H1 (cell line): Measurements from ENCODE around the gene ABCC2. TPM values are rescaled to one million over a fixed set of nuclear protein-coding genes. Genes with fewer than 3 reads are reported as not detected.

Experiments used
- CTCF ChIA-PET: fragments of 300-600 bp; sonication (Branson Sonifier 250); formaldehyde crosslinking; loops from one replicate; lab custom pipeline; 2021; ENCODE audit not compliant: partially characterized antibody; lab: Charles Lee
- POLR2A ChIA-PET: fragments of 300-600 bp; sonication (Branson Sonifier 250); formaldehyde crosslinking; loops from one replicate; lab custom pipeline; 2021; ENCODE audit warnings: inconsistent platforms; ENCODE audit not compliant: partially characterized antibody; lab: Charles Lee
- DNase-seq, 2 experiments: peaks; one replicate each; pipeline versions ENCODE4 v3.0.0 to v3.0.0-alpha.2; 2010 to 2022; ENCODE audit warnings: low spot score in 2 of 2, low read depth in 1 of 2, mixed read lengths in 1 of 2
- FAIRE-seq: peaks from 2 replicates; lab custom pipeline; 2011; peaks lifted over from hg19 to GRCh38; lab: Jason Lieb, UNC
- H2AFZ ChIP-seq: 2 replicates; pipeline ENCODE4 v1.8.1; 2012; ENCODE audit warnings: low read length, inconsistent platforms
- H2AK5ac ChIP-seq: 2 replicates; pipeline ENCODE4 v1.6.1; 2013; ENCODE audit warnings: low read depth, low read length
- H2BK120ac ChIP-seq: replicated peaks from 2 replicates; pipeline ENCODE3; 2013; ENCODE audit warnings: low read depth, low read length, inconsistent platforms
- H2BK12ac ChIP-seq: 2 replicates; pipeline ENCODE4 v1.6.1; 2013; ENCODE audit warnings: low read depth, low read length
- H2BK15ac ChIP-seq: 2 replicates; pipeline ENCODE4 v1.6.1; 2013; ENCODE audit warnings: low read length
- H2BK20ac ChIP-seq: 2 replicates; pipeline ENCODE4 v1.6.1; 2013; ENCODE audit warnings: low read length
- H2BK5ac ChIP-seq: 2 replicates; pipeline ENCODE4 v1.6.1; 2013; ENCODE audit warnings: low read depth, low read length
- H3K14ac ChIP-seq: 2 replicates; pipeline ENCODE4 v1.6.1; 2013; ENCODE audit warnings: inconsistent platforms; ENCODE audit not compliant: insufficient read length
- H3K18ac ChIP-seq: 2 replicates; pipeline ENCODE4 v1.6.1; 2013; ENCODE audit warnings: low read length; ENCODE audit errors: extremely low read depth
- H3K23ac ChIP-seq: 2 replicates; pipeline ENCODE4 v1.6.1; 2013; ENCODE audit warnings: inconsistent platforms; ENCODE audit not compliant: insufficient read length
- H3K23me2 ChIP-seq: 2 replicates; pipeline ENCODE4 v1.6.1; 2013; ENCODE audit warnings: low read depth, low read length
- H3K27ac ChIP-seq: 2 replicates; pipeline ENCODE4 v1.6.1; 2011; ENCODE audit warnings: low read depth, low read length, inconsistent platforms
- H3K27me3 ChIP-seq, 4 experiments: replicated peaks in 1 of 4; 1 replicate in 1 of 4; 2 replicates in 3 of 4; pipeline versions ENCODE4 v1.6.1 to v1.8.1; 2011 to 2013; ENCODE audit warnings: low read length in 3 of 4, mild to moderate bottlenecking in 3 of 4, inconsistent platforms in 2 of 4, mixed read lengths in 2 of 4, moderate library complexity in 1 of 4; ENCODE audit not compliant: control insufficient read depth in 3 of 4, insufficient read depth in 3 of 4; ENCODE audit errors: extremely low read depth in 1 of 4
- H3K36me3 ChIP-seq, 4 experiments: 2 replicates each; pipeline versions ENCODE4 v1.6.1 to v1.8.1; 2011 to 2013; ENCODE audit warnings: mild to moderate bottlenecking in 4 of 4, low read length in 3 of 4, moderate library complexity in 2 of 4, control low read depth in 1 of 4, inconsistent platforms in 1 of 4; ENCODE audit not compliant: insufficient read depth in 4 of 4, control insufficient read depth in 2 of 4
- H3K4ac ChIP-seq: replicated peaks from 2 replicates; pipeline ENCODE3; 2013; ENCODE audit warnings: low read length, low read depth, mixed read lengths, inconsistent platforms; ENCODE audit not compliant: insufficient read length
- H3K4me1 ChIP-seq, 4 experiments: replicated peaks in 1 of 4; 1 replicate in 1 of 4; 2 replicates in 3 of 4; pipeline versions ENCODE4 v1.6.1 to v1.8.1; 2011 to 2013; ENCODE audit warnings: low read length in 3 of 4, inconsistent platforms in 2 of 4, mixed read lengths in 1 of 4; ENCODE audit not compliant: insufficient read depth in 4 of 4, control insufficient read depth in 3 of 4
- H3K4me2 ChIP-seq, 2 experiments: 2 replicates each; pipeline versions ENCODE4 v1.6.1 to v1.8.1; 2011 to 2013; ENCODE audit warnings: low read depth in 2 of 2, low read length in 2 of 2, control low read depth in 1 of 2, inconsistent platforms in 1 of 2, mild to moderate bottlenecking in 1 of 2; ENCODE audit not compliant: insufficient read depth in 1 of 2
- H3K4me3 ChIP-seq, 4 experiments: fragments of 200-600, 300-600 bp in 1 of 4; sonication (generic), shearing (Covaris generic), sonication (Bioruptor Twin) in 1 of 4; 2 replicates each; pipeline versions ENCODE4 v1.5.1 to v1.8.1; 2011 to 2016; ENCODE audit warnings: low read length in 4 of 4, low read depth in 3 of 4, control low read depth in 2 of 4, inconsistent platforms in 2 of 4, mild to moderate bottlenecking in 2 of 4, mixed read lengths in 1 of 4, moderate library complexity in 1 of 4; ENCODE audit not compliant: insufficient read depth in 2 of 4; ENCODE audit errors: extremely low read depth in 1 of 4
- H3K56ac ChIP-seq: replicated peaks from 2 replicates; pipeline ENCODE3; 2013; ENCODE audit warnings: low read depth, mild to moderate bottlenecking, mixed read lengths, low read length, inconsistent platforms; ENCODE audit not compliant: insufficient read length
- H3K79me1 ChIP-seq: 2 replicates; pipeline ENCODE4 v1.6.1; 2013; ENCODE audit warnings: low read depth, low read length, control low read depth
- H3K79me2 ChIP-seq, 2 experiments: 2 replicates each; pipeline versions ENCODE4 v1.6.1 to v1.8.1; 2012 to 2013; ENCODE audit warnings: low read length in 2 of 2, mild to moderate bottlenecking in 2 of 2, inconsistent platforms in 1 of 2; ENCODE audit not compliant: insufficient read depth in 2 of 2, control insufficient read depth in 1 of 2
- H3K9ac ChIP-seq, 4 experiments: replicated peaks in 1 of 4; 1 replicate in 1 of 4; 2 replicates in 3 of 4; pipeline versions ENCODE4 v1.6.1 to v1.8.1; 2011 to 2013; ENCODE audit warnings: low read depth in 3 of 4, low read length in 3 of 4, control low read depth in 2 of 4, mild to moderate bottlenecking in 2 of 4, moderate library complexity in 2 of 4, inconsistent platforms in 1 of 4; ENCODE audit errors: extremely low read depth in 1 of 4
- H3K9me3 ChIP-seq, 2 experiments: 2 replicates each; pipeline versions ENCODE4 v1.6.1 to v1.8.1; 2012 to 2013; ENCODE audit warnings: mild to moderate bottlenecking in 2 of 2, moderate library complexity in 2 of 2, control low read depth in 1 of 2, inconsistent platforms in 1 of 2, low read depth in 1 of 2, low read length in 1 of 2, mixed read lengths in 1 of 2; ENCODE audit not compliant: insufficient read depth in 2 of 2
- H4K20me1 ChIP-seq, 2 experiments: replicated peaks in 1 of 2; 2 replicates each; pipeline versions ENCODE3 to v1.8.1; 2011 to 2013; ENCODE audit warnings: inconsistent platforms in 2 of 2, low read length in 2 of 2, mild to moderate bottlenecking in 1 of 2; ENCODE audit not compliant: insufficient read depth in 2 of 2, control insufficient read depth in 1 of 2
- H4K5ac ChIP-seq: 2 replicates; pipeline ENCODE4 v1.6.1; 2013; ENCODE audit warnings: low read length, low read depth, mixed read lengths, inconsistent platforms; ENCODE audit not compliant: insufficient read length
- H4K8ac ChIP-seq: 2 replicates; pipeline ENCODE4 v1.8.0; 2013; ENCODE audit warnings: mild to moderate bottlenecking, moderate library complexity, low read length, inconsistent platforms; ENCODE audit not compliant: insufficient read depth; ENCODE audit errors: extremely low read depth
- H4K91ac ChIP-seq: replicated peaks from 2 replicates; pipeline ENCODE3; 2013; ENCODE audit warnings: low read length, mixed read lengths, inconsistent platforms; ENCODE audit not compliant: insufficient read length
- POU5F1 ChIP-seq: IDR thresholded peaks from 2 replicates; pipeline ENCODE4 v1.6.1; 2011; ENCODE audit warnings: low read depth, mild to moderate bottlenecking, low read length, moderate library complexity
- RBBP5 ChIP-seq: IDR thresholded peaks from 2 replicates; pipeline ENCODE4 v1.7.1; 2012; ENCODE audit warnings: low read depth, mild to moderate bottlenecking, inconsistent platforms, low read length, moderate library complexity, borderline replicate concordance
- RFX5 ChIP-seq: IDR thresholded peaks from 2 replicates; pipeline ENCODE4 v1.6.1; 2011; ENCODE audit warnings: low read depth, low read length, improper control_type of control experiment, borderline replicate concordance
- RNF2 ChIP-seq: fragments of 200-900, 300-1000 bp; sonication (generic); IDR thresholded peaks from 2 replicates; pipeline ENCODE4 v1.7.1; 2016; ENCODE audit warnings: borderline replicate concordance, low read depth, mild to moderate bottlenecking, antibody characterized with exemption, low read length; ENCODE audit not compliant: poor library complexity, severe bottlenecking; ENCODE audit errors: missing control alignments
- SP2 ChIP-seq: IDR thresholded peaks from 2 replicates; pipeline ENCODE4 v1.6.1; 2012; ENCODE audit warnings: mild to moderate bottlenecking, low read length, inconsistent platforms
- SRF ChIP-seq: IDR thresholded peaks from 2 replicates; pipeline ENCODE4 v1.6.1; 2011; ENCODE audit warnings: mild to moderate bottlenecking, low read depth, low read length, moderate library complexity
- WGBS, 2 experiments: shearing (Covaris generic) in 1 of 2; methylation state at CpG; one replicate each; pipeline versions ENCODE4 v1.1.6 to v1.1.7; 2013 to 2015; ENCODE audit warnings: low lambda C conversion rate in 2 of 2, mixed read lengths in 2 of 2, inconsistent platforms in 1 of 2, low coverage in 1 of 2, missing lambda C conversion rate in 1 of 2; ENCODE audit not compliant: insufficient replicate concordance in 2 of 2, insufficient coverage in 1 of 2, insufficient read length in 1 of 2; ENCODE audit errors: extremely low coverage in 1 of 2, missing lambda C conversion rate in 1 of 2; 5-methylcytosine and 5-hydroxymethylcytosine counted together
- polyA plus RNA-seq, 7 experiments: library from polyadenylated mRNA; depleted of rRNA in 3 of 7; stranded (reverse) in 5 of 7; unstranded in 2 of 7; fragments of >200 nt in 5 of 7; fragments of 200-250 nt in 2 of 7; gene quantifications; 1 replicate in 5 of 7; 2 replicates in 1 of 7; 4 replicates in 1 of 7; pipeline versions ENCODE4 v1.2.1 to v1.2.3, GENCODE V29; 2011 to 2013; ENCODE audit warnings: missing spikeins in 2 of 7, mixed read lengths in 2 of 7
- total RNA-seq: library from RNA; stranded (reverse); fragmentation: NEBNext Ultra II Directional; extraction: Animal tissue kit (Norgen Biotek cat#: 25700); gene quantifications from 2 replicates; pipeline ENCODE4 v1.2.1, GENCODE V29; 2021
- TF ChIP-seq, protein P1 (sequence below): IDR thresholded peaks from 2 replicates; pipeline ENCODE4 v1.6.1; 2012; ENCODE audit warnings: inconsistent platforms

The ABCC2 gene
- total and polyA plus RNA-seq, 2 of the 8 experiments (the other 6 are each of a cell fraction or from before 2014, with no cell fraction given) = 0.74 to 1.1 TPM

- Histone ChIP-seq H3K18ac (no peak overlapping the region), H3K9me3 (no peaks in the 10 kb centered on the region), H3K23ac (no peak overlapping the region), H2BK20ac (no peak overlapping the region), H3K79me1 (no peaks in the 10 kb centered on the region), H3K27ac (no peak overlapping the region), H2BK5ac (no peak overlapping the region), H3K36me3 (no peaks in the 10 kb centered on the region), H3K4ac (no peak overlapping the region), H3K4me2 (no peak overlapping the region), H3K56ac (no peak overlapping the region), H3K9ac (no peak overlapping the region), H3K23me2 (no peaks in the 10 kb centered on the region), H2BK15ac (no peak overlapping the region), H2AK5ac (no peak overlapping the region), H3K14ac (no peak overlapping the region), H2BK120ac (no peak overlapping the region), H3K27me3 (no peaks in the 10 kb centered on the region), H4K20me1 (no peaks in the 10 kb centered on the region), H4K8ac (no peak overlapping the region), H4K91ac (no peak overlapping the region), H3K4me1 (no peaks in the 10 kb centered on the region), H3K4me3 (no peak overlapping the region), H4K5ac (no peak overlapping the region), H2AFZ (no peak overlapping the region), H3K79me2 (no peaks in the 10 kb centered on the region), H2BK12ac (no peak overlapping the region)
- ChIA-PET POLR2A (interaction anchor here (1.2 kb wide), 1 partner anchor 9 kb away, joined by 3 read pairs; no protein-coding TSS in a partner anchor), CTCF (interaction anchor here (0.6 to 3.3 kb wide), 7 partner anchors 9 to 58 kb away, joined by 3 to 11 read pairs (median 3); no protein-coding TSS in a partner anchor)
- DNase-seq (no peak), FAIRE-seq (no peak)
- WGBS, 2 experiments = 96% methylated on average over 4 of the region's 4 CpGs; no CpG with 5 or more reads in 1 of the 2 experiments
- TF ChIP-seq SP2 = no peak
- TF ChIP-seq POU5F1 = no peak
- no peak for TF ChIP-seq RFX5
- TF ChIP-seq, protein P1, sequence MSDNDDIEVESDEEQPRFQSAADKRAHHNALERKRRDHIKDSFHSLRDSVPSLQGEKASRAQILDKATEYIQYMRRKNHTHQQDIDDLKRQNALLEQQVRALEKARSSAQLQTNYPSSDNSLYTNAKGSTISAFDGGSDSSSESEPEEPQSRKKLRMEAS = no peak
- TF ChIP-seq RNF2 = no peak
- TF ChIP-seq RBBP5 = no peak
- no peak for TF ChIP-seq SRF
Measured at GRCh38 chr10:99798031-99798430, 15.6 kb downstream of the ABCC2 start.
